Neural progenitor cell (in vitro differentiated cells): ENCODE data around the gene CPB2. TPM values are rescaled to one million over a fixed set of nuclear protein-coding genes. Genes with fewer than 3 reads are reported as not detected.

ENCODE experiments used
- DNase-seq: peaks from one replicate; pipeline ENCODE4 v3.0.0-alpha.2; 2016; ENCODE audit warnings: low spot score
- H2AFZ ChIP-seq: fragments of 200-600 bp; sonication (generic); replicated peaks from 2 replicates; pipeline ENCODE4 v1.6.1; 2016; ENCODE audit warnings: antibody characterized with exemption
- H3F3A ChIP-seq: fragments of 200-600 bp; sonication (generic); 2 replicates; pipeline ENCODE4 v1.6.1; 2016; ENCODE audit warnings: antibody characterized with exemption, low read depth
- H3K27ac ChIP-seq: fragments of 200-600 bp; sonication (generic); 2 replicates; pipeline ENCODE4 v1.5.1; 2016; ENCODE audit warnings: mild to moderate bottlenecking
- H3K27me3 ChIP-seq: fragments of 200-600 bp; sonication (generic); 2 replicates; pipeline ENCODE4 v1.6.1; 2016; ENCODE audit warnings: mild to moderate bottlenecking, moderate library complexity
- H3K36me3 ChIP-seq: fragments of 200-600 bp; sonication (generic); 2 replicates; pipeline ENCODE4 v1.5.1; 2016
- H3K4me1 ChIP-seq: fragments of 200-600 bp; sonication (generic); 2 replicates; pipeline ENCODE4 v1.6.1; 2016; ENCODE audit warnings: mixed run types
- H3K4me2 ChIP-seq: fragments of 200-600 bp; sonication (generic); 2 replicates; pipeline ENCODE4 v1.6.1; 2016
- H3K4me3 ChIP-seq: fragments of 200-600 bp; sonication (generic); 2 replicates; pipeline ENCODE4 v1.5.1; 2016
- H3K79me2 ChIP-seq: fragments of 200-600 bp; sonication (generic); 2 replicates; pipeline ENCODE4 v1.6.1; 2016; ENCODE audit warnings: low read depth
- H3K9ac ChIP-seq: fragments of 200-600 bp; sonication (generic); 2 replicates; pipeline ENCODE4 v1.6.1; 2016
- H3K9me3 ChIP-seq: fragments of 200-600 bp; sonication (generic); 2 replicates; pipeline ENCODE4 v1.5.1; 2016; ENCODE audit warnings: low read depth
- H4K20me1 ChIP-seq: fragments of 200-600 bp; sonication (generic); 2 replicates; pipeline ENCODE4 v1.6.1; 2016; ENCODE audit warnings: low read depth
- H3K27ac Mint-ChIP-seq: 3 replicates; pipeline ENCODE4 v1.8.0; 2021; ENCODE audit warnings: mixed read lengths
- H3K27me3 Mint-ChIP-seq: 2 replicates; pipeline ENCODE4 v1.8.0; 2022; ENCODE audit warnings: low read depth, mild to moderate bottlenecking, inconsistent platforms, moderate library complexity, mixed read lengths; ENCODE audit not compliant: insufficient read depth
- H3K36me3 Mint-ChIP-seq: 3 replicates; pipeline ENCODE4 v1.8.0; 2021; ENCODE audit warnings: mixed read lengths
- H3K4me1 Mint-ChIP-seq: 3 replicates; pipeline ENCODE4 v1.8.0; 2021; ENCODE audit warnings: mixed read lengths
- H3K4me3 Mint-ChIP-seq: 3 replicates; pipeline ENCODE4 v1.8.0; 2021; ENCODE audit warnings: mild to moderate bottlenecking, moderate library complexity, mixed read lengths
- H3K9me3 Mint-ChIP-seq: 3 replicates; pipeline ENCODE4 v1.8.0; 2020; ENCODE audit warnings: mixed read lengths
- EZH2 ChIP-seq: fragments of 200-600 bp; sonication (generic); IDR thresholded peaks from 2 replicates; pipeline ENCODE4 v1.6.1; 2017; ENCODE audit warnings: antibody characterized with exemption, mild to moderate bottlenecking, moderate library complexity
- EZH2phosphoT487 ChIP-seq: fragments of 200-600 bp; sonication (generic); IDR thresholded peaks from 2 replicates; pipeline ENCODE4 v1.6.1; 2017; ENCODE audit warnings: antibody characterized with exemption
- total RNA-seq: library from RNA; depleted of rRNA; stranded (reverse); fragments of >200 nt; gene quantifications from 2 replicates; pipeline ENCODE4 v1.2.3, GENCODE V29; 2015; ENCODE audit warnings: low replicate concordance
- TF ChIP-seq, protein P1 (sequence below): fragments of 200-600 bp; sonication (generic); IDR thresholded peaks from 2 replicates; pipeline ENCODE4 v1.5.1; 2017; ENCODE audit warnings: antibody characterized with exemption, mild to moderate bottlenecking

CPB2 gene
- total RNA-seq, 1 donor from 2014 or later, result not detected

DNA sequence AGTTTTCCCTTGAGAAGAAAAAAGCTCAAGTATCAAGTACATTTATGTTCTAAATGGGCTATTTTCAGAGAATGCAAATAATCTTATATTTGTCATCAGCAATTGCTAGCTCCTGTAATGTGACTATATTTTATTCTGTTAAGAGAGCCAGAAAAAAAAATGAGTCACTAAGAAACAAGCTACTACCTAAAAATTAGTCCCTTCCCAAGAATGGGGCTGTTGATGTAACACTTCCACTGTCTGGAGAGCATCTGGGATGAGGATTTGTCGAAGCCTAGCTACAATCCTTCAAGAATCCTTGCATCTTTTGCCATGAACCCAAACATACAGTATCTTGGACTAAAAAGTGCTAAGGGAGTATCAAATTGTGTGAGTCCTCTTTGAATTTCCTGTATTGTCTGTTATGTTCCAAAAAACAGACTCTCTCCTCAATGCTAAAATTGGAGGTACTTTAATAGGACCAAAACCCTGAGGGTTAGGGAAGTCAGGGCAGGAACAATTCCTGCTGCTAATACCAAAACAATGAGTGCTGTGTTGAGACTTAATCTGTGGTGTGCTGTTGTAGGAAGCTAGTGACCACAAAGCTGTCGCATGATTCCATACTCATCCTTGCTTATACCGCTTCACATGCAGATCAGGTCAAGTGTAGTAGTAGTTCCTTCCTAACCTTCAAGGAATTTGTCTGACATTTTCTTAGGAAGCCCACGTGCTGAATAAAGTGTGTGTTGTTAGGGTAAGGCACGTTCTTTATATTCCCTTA is 47.4 kb downstream of the CPB2 start:
- no peaks in the 10 kb centered on the region for H3K9me3 ChIP-seq
- peaks cover 11% of the 10 kb centered on the region for H3F3A ChIP-seq
- H4K20me1 ChIP-seq, result no peaks in the 10 kb centered on the region
- H3K4me2 ChIP-seq, result peak overlapping the region; percentile 22
- Mint-ChIP-seq H3K27me3 (no peaks in the 10 kb centered on the region), H3K9me3 (no peaks in the 10 kb centered on the region), H3K27ac (no peak overlapping the region), H3K4me1 (peaks cover 10% of the 10 kb centered on the region), H3K36me3 (no peaks in the 10 kb centered on the region), H3K4me3 (no peak overlapping the region)
- H3K36me3 ChIP-seq, result no peaks in the 10 kb centered on the region
- TF ChIP-seq EZH2 (no peak), EZH2phosphoT487 (no peak)
- TF ChIP-seq, protein P1, sequence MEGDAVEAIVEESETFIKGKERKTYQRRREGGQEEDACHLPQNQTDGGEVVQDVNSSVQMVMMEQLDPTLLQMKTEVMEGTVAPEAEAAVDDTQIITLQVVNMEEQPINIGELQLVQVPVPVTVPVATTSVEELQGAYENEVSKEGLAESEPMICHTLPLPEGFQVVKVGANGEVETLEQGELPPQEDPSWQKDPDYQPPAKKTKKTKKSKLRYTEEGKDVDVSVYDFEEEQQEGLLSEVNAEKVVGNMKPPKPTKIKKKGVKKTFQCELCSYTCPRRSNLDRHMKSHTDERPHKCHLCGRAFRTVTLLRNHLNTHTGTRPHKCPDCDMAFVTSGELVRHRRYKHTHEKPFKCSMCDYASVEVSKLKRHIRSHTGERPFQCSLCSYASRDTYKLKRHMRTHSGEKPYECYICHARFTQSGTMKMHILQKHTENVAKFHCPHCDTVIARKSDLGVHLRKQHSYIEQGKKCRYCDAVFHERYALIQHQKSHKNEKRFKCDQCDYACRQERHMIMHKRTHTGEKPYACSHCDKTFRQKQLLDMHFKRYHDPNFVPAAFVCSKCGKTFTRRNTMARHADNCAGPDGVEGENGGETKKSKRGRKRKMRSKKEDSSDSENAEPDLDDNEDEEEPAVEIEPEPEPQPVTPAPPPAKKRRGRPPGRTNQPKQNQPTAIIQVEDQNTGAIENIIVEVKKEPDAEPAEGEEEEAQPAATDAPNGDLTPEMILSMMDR, result no peak
- peaks cover 17% of the 10 kb centered on the region for H3K4me1 ChIP-seq
- H2AFZ ChIP-seq, result no peak overlapping the region
- no peak overlapping the region for H3K27ac ChIP-seq
- DNase-seq, result peak; percentile 31
- no peak overlapping the region for H3K9ac ChIP-seq
- H3K27me3 ChIP-seq, result peaks cover 10% of the 10 kb centered on the region
- peaks cover under 1% of the 10 kb centered on the region for H3K79me2 ChIP-seq
- no peak overlapping the region for H3K4me3 ChIP-seq

DNA sequence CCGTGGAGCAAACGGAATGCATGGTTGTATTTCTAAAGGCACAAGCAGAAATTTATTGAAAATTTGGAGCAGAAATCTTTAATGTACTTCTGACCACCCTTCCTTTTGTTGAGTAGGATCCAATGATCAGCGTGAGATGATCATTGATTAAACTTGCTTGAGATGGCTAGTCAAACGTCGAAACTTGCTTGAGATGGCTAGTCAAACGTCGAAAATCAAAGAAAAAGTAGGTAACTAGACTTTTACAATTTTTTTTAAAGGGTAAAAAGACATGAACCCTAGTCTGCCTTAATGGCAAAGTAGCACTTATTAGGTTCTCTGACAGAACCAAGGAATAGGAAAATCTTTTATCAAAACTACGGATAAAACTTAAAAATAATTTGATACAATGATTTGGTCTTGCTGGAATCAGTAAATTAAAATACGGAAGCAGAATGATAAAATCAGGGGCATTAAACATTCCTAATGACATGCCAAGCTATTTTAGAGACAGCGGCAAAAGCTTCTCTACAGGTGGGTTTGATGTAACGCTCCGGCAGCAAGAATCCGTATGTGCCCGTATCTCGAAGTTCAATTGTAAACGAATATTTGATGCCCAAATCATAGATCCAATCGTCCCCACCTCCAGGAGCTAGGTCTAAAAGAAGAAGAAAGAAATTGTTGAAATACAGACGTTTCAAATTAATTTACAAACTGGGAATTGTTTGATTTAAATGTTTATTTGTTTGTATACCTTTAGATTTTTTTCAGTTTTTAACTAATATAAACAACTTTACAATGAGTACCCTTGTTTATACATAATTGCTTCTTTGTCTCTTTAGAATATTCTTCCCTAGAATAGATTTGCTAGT is 51.4 kb downstream of the CPB2 start:
- Histone ChIP-seq H3K9me3 (no peaks in the 10 kb centered on the region), H3K4me1 (peaks cover 34% of the 10 kb centered on the region), H3K27me3 (peaks cover 10% of the 10 kb centered on the region), H3K79me2 (peaks cover 41% of the 10 kb centered on the region), H2AFZ (peak overlapping the region; percentile 94), H3K9ac (no peak overlapping the region), H3K36me3 (no peaks in the 10 kb centered on the region), H3K27ac (no peak overlapping the region), H4K20me1 (peaks cover 26% of the 10 kb centered on the region), H3F3A (peaks cover 11% of the 10 kb centered on the region), H3K4me2 (peak overlapping the region; percentile 91), H3K4me3 (peak overlapping the region; percentile 91)
- Mint-ChIP-seq H3K36me3 (peaks cover 2% of the 10 kb centered on the region), H3K9me3 (no peaks in the 10 kb centered on the region), H3K27ac (no peak overlapping the region), H3K4me3 (peak overlapping the region; percentile 96), H3K27me3 (no peaks in the 10 kb centered on the region), H3K4me1 (peaks cover 24% of the 10 kb centered on the region)
- no peak for TF ChIP-seq EZH2
- TF ChIP-seq EZH2phosphoT487, result no peak
- TF ChIP-seq, protein P1, result no peak
- DNase-seq, result peak; percentile 25

DNA sequence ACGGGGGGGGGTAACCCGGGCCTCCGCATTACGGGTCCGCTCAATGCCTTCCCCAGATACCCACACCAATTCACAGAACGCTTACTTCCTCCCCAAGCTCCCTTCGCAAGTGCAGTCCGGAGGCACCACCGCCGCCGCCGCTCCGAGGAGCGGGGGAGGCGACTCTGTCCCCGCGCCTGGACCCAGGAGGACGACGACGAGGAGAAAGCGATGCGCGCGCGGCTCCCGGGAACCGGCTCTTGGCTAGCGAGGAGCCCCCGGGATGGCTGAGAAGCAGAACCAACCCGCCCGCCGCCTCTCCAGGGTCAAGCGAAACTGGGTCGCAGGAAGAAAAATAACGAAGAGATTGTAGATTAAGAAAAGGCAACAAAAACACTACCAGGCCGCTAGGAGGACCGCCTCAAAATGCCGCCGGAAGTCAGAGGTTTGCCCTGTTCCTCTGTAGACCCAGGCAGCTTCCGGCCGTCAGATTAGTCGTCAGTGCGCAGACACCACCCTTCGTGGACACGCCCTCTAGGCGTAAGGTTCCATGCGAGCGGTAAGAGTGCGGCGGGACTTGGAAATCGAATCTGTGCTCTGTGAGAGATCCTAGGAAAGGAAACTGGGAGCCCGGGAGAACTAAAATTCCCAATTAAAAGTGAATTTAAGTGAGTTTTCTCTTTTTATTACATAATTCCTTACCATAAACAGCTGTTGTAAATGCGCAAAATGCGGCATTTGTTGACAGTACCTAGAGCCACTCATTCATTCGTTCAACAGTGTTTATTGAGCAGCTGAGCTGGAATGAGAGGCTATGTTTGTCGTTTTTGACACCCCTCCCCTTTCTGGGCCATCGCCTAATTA is 52.3 kb downstream of the CPB2 start, which contains the start of gene ZC3H13:
TSS of gene ZC3H13 (minus strand) at position 428 of the 843 bp plus-strand sequence. CDS start 7,239 bp downstream, outside the sequence.
- H3K27me3 ChIP-seq, result peaks cover 10% of the 10 kb centered on the region
- Mint-ChIP-seq H3K4me3 (peak within 1 kb of the TSS; percentile 96), H3K27me3 (peaks cover 2% of the 10 kb centered on the region), H3K27ac (peak within 1 kb of the TSS; percentile 93), H3K4me1 (peaks cover 27% of the 10 kb centered on the region), H3K36me3 (peaks cover 4% of the 10 kb centered on the region), H3K9me3 (no peaks in the 10 kb centered on the region)
- peaks cover 28% of the 10 kb centered on the region for H3K4me1 ChIP-seq
- no peaks in the 10 kb centered on the region for H3K9me3 ChIP-seq
- peak within 1 kb of the TSS; percentile 91 for H3K4me2 ChIP-seq
- H3K36me3 ChIP-seq, result no peaks in the 10 kb centered on the region
- peaks cover 8% of the 10 kb centered on the region for H3F3A ChIP-seq
- no peak for TF ChIP-seq EZH2
- peak; percentile 39 for TF ChIP-seq EZH2phosphoT487
- TF ChIP-seq, protein P1, result peak; percentile 53
- peak within 1 kb of the TSS; percentile 94 for H2AFZ ChIP-seq
- H3K27ac ChIP-seq, result peak within 1 kb of the TSS; percentile 73
- H4K20me1 ChIP-seq, result peaks cover 26% of the 10 kb centered on the region
- H3K4me3 ChIP-seq, result peak within 1 kb of the TSS; percentile 91
- DNase-seq, result peak; percentile 97
- H3K79me2 ChIP-seq, result peaks cover 49% of the 10 kb centered on the region
- H3K9ac ChIP-seq, result peak within 1 kb of the TSS; percentile 96
